Measurements from ENCODE around the gene NWD2. TPM values are rescaled to one million over a fixed set of nuclear protein-coding genes. Genes with fewer than 3 reads are reported as not detected.

The NWD2 gene
- polyA plus RNA-seq, 2 of the 4 experiments (the other 2 are of a cell fraction): not detected

DNA sequence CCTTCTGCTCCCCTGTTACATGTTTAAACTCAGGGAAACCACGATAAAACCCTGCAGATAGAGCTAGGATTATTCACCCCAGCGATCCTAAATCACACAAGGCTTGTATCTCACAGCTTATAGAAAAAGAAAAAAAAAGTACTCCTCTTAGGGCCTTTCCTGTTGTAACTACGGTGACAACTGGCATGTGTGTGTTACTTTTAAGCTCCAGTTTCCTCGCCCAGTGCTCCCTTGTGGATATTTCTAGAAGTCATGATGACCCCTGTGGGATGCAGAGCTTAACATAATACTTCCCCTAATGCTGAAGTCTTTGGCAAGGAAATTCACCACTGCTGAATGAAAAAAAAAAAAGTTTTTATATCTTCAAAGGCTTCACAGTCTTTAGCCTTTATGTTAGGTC is 114.7 kb downstream of the NWD2 start:
- FAIRE-seq: no peak
- WGBS (ENCODE audit: missing lambda C conversion rate): 5% methylated on average over 4 of the region's 4 CpGs
- Histone ChIP-seq H3K27ac (no peak overlapping the region), H3K4me2 (no peak overlapping the region), H3K9me3 (no peaks in the 10 kb centered on the region), H3K4me1 (no peaks in the 10 kb centered on the region), H3K4me3 (no peak overlapping the region)
- ChIA-PET CTCF (no interaction called here), POLR2A (no interaction called here)
- ATAC-seq: no peak
- TF ChIP-seq, protein P1, sequence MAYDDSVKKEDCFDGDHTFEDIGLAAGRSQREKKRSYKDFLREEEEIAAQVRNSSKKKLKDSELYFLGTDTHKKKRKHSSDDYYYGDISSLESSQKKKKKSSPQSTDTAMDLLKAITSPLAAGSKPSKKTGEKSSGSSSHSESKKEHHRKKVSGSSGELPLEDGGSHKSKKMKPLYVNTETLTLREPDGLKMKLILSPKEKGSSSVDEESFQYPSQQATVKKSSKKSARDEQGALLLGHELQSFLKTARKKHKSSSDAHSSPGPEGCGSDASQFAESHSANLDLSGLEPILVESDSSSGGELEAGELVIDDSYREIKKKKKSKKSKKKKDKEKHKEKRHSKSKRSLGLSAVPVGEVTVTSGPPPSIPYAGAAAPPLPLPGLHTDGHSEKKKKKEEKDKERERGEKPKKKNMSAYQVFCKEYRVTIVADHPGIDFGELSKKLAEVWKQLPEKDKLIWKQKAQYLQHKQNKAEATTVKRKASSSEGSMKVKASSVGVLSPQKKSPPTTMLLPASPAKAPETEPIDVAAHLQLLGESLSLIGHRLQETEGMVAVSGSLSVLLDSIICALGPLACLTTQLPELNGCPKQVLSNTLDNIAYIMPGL (CRISPR knock-in tag; IDR thresholded peaks at IDR 0.05; ENCODE audit: borderline replicate concordance): no peak
- no peak for TF ChIP-seq KDM1A (IDR thresholded peaks at IDR 0.05; ENCODE audit: low read depth)
- TF ChIP-seq SREBF2 (IDR thresholded peaks at IDR 0.05): no peak
- TF ChIP-seq JUNB (IDR thresholded peaks at IDR 0.05): no peak
- TF ChIP-seq ZNF302 (CRISPR knock-in tag; IDR thresholded peaks at IDR 0.05): no peak
- no peak for TF ChIP-seq NFE2L2 (conservative IDR thresholded peaks at IDR 0.05; ENCODE audit: low read length)
- TF ChIP-seq CHD4 (IDR thresholded peaks at IDR 0.05; ENCODE audit: borderline replicate concordance): no peak
- no peak for TF ChIP-seq FOSB (CRISPR knock-in tag; IDR thresholded peaks at IDR 0.05)
- no peak for TF ChIP-seq RCOR1 (IDR thresholded peaks at IDR 0.05; ENCODE audit: low read depth, low read length)
- no peak for TF ChIP-seq RARB (CRISPR knock-in tag; IDR thresholded peaks at IDR 0.05)
- no peak for TF ChIP-seq NR3C1 (IDR thresholded peaks at IDR 0.05)
- TF ChIP-seq HDAC2 (IDR thresholded peaks at IDR 0.05): no peak
- TF ChIP-seq, protein P2, sequence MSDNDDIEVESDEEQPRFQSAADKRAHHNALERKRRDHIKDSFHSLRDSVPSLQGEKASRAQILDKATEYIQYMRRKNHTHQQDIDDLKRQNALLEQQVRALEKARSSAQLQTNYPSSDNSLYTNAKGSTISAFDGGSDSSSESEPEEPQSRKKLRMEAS (IDR thresholded peaks at IDR 0.05): no peak
- TF ChIP-seq, protein P3, sequence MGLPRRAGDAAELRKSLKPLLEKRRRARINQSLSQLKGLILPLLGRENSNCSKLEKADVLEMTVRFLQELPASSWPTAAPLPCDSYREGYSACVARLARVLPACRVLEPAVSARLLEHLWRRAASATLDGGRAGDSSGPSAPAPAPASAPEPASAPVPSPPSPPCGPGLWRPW (IDR thresholded peaks at IDR 0.05): no peak
- TF ChIP-seq, protein P4, sequence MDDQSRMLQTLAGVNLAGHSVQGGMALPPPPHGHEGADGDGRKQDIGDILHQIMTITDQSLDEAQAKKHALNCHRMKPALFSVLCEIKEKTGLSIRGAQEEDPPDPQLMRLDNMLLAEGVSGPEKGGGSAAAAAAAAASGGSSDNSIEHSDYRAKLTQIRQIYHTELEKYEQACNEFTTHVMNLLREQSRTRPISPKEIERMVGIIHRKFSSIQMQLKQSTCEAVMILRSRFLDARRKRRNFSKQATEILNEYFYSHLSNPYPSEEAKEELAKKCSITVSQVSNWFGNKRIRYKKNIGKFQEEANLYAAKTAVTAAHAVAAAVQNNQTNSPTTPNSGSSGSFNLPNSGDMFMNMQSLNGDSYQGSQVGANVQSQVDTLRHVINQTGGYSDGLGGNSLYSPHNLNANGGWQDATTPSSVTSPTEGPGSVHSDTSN (IDR thresholded peaks at IDR 0.05): no peak
- TF ChIP-seq, protein P5, sequence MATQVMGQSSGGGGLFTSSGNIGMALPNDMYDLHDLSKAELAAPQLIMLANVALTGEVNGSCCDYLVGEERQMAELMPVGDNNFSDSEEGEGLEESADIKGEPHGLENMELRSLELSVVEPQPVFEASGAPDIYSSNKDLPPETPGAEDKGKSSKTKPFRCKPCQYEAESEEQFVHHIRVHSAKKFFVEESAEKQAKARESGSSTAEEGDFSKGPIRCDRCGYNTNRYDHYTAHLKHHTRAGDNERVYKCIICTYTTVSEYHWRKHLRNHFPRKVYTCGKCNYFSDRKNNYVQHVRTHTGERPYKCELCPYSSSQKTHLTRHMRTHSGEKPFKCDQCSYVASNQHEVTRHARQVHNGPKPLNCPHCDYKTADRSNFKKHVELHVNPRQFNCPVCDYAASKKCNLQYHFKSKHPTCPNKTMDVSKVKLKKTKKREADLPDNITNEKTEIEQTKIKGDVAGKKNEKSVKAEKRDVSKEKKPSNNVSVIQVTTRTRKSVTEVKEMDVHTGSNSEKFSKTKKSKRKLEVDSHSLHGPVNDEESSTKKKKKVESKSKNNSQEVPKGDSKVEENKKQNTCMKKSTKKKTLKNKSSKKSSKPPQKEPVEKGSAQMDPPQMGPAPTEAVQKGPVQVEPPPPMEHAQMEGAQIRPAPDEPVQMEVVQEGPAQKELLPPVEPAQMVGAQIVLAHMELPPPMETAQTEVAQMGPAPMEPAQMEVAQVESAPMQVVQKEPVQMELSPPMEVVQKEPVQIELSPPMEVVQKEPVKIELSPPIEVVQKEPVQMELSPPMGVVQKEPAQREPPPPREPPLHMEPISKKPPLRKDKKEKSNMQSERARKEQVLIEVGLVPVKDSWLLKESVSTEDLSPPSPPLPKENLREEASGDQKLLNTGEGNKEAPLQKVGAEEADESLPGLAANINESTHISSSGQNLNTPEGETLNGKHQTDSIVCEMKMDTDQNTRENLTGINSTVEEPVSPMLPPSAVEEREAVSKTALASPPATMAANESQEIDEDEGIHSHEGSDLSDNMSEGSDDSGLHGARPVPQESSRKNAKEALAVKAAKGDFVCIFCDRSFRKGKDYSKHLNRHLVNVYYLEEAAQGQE (IDR thresholded peaks at IDR 0.05): no peak
- no peak for TF ChIP-seq KDM5A (IDR thresholded peaks at IDR 0.05)
- TF ChIP-seq CHD2 (IDR thresholded peaks at IDR 0.05; ENCODE audit: low read length, partially characterized antibody): no peak
- TF ChIP-seq EP300 (IDR thresholded peaks at IDR 0.05): no peak
- TF ChIP-seq HEYL (CRISPR knock-in tag; IDR thresholded peaks at IDR 0.05): no peak
- DNase-seq (ENCODE audit: low read depth in 1 of 2, low spot score in 1 of 2): no peak

DNA sequence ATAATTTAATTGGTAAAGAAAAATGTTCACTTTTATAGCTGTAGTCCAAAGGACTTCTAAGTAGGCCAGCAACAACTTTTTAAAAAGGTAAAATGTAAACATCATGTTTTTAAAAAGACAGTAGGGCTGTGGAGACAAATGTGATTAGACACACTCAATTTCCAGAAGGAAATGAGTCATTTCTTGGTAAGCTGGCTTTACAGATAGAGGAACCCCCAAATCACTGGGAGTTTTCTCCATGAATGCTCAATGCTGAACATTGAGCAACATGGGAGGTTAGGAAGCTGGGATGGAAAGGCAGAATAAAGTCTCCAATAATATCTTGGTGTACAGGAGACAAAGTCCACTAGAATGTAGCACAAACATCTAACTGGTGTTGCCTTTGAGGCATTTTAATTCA is 121.3 kb downstream of the NWD2 start:
- TF ChIP-seq MAZ (IDR thresholded peaks at IDR 0.05; ENCODE audit: borderline replicate concordance, low read depth, low read length) (no peak), TP53 (CRISPR knock-in tag; IDR thresholded peaks at IDR 0.05) (no peak), RARB (CRISPR knock-in tag; IDR thresholded peaks at IDR 0.05) (no peak), FOXS1 (CRISPR knock-in tag; IDR thresholded peaks at IDR 0.05) (no peak)
- Histone ChIP-seq H3K4me2 (no peak overlapping the region), H3K9me3 (no peaks in the 10 kb centered on the region), H3K4me1 (no peaks in the 10 kb centered on the region), H3K27ac (no peak overlapping the region), H3K4me3 (no peak overlapping the region)
- ATAC-seq (no peak), FAIRE-seq (no peak), DNase-seq (ENCODE audit: low read depth in 1 of 2, low spot score in 1 of 2) (no peak)
- ChIA-PET POLR2A (no interaction called here), CTCF (no interaction called here)

Data from A549 (cell line).